ENCODE measurements around the gene SPATC1L.

GRCh38 chr21:46163380-46163779 lies 20.9 kb downstream of the SPATC1L start:
- TF ChIP-seq CTCF (IDR thresholded peaks at IDR 0.05) (no peak), EZH2 (IDR thresholded peaks at IDR 0.05; ENCODE audit: borderline replicate concordance, insufficient read depth, low read depth, low read length, poor library complexity, severe bottlenecking) (no peak)

Measured in B cell (primary cell).